ENCODE results near the gene SWI5. TPM values are rescaled to one million over a fixed set of nuclear protein-coding genes. Genes with fewer than 3 reads are reported as not detected.

Gene SWI5
- total RNA-seq, 1 experiment from 2014 or later: 22.4 TPM

- TF ChIP-seq REST (IDR thresholded peaks at IDR 0.05; ENCODE audit: low read depth) (no peak), EGR1 (IDR thresholded peaks at IDR 0.05; ENCODE audit: low read depth) (no peak), ZFX (IDR thresholded peaks at IDR 0.05) (no peak), SP1 (IDR thresholded peaks at IDR 0.05; ENCODE audit: low read depth) (no peak), SIN3A (IDR thresholded peaks at IDR 0.05; ENCODE audit: low read depth) (no peak), ZNF274 (IDR thresholded peaks at IDR 0.05; ENCODE audit: low read depth, low read length) (no peak), EZH2phosphoT487 (IDR thresholded peaks at IDR 0.05; ENCODE audit: borderline replicate concordance) (no peak), ELF1 (IDR thresholded peaks at IDR 0.05; ENCODE audit: borderline replicate concordance, low read depth) (no peak), RAD21 (IDR thresholded peaks at IDR 0.05; ENCODE audit: low read depth) (no peak), FOSL1 (IDR thresholded peaks at IDR 0.05; ENCODE audit: low read depth) (no peak), CEBPB (IDR thresholded peaks at IDR 0.05; ENCODE audit: low read depth) (no peak)
These were observed 9.0 kb upstream of the SWI5 start (continued) for GRCh38 chr9:128266868-128267590.

- H3K4me3 ChIP-seq (replicated peaks in 1 of 2; ENCODE audit: low read depth in 1 of 2, low read length in 2 of 2): peak overlapping the region; percentile 1 to 51; a peak in 2 of 4 replicates
- ChIA-PET CTCF (interaction anchor here (0.7 to 1.4 kb wide), 4 partner anchors 16 to 81 kb away, joined by 3 to 6 read pairs (median 4); no protein-coding TSS in a partner anchor), POLR2A (interaction anchor here (1.2 to 1.5 kb wide), 2 partner anchors 20 to 21 kb away, joined by 3 read pairs; no protein-coding TSS in a partner anchor), RAD21 (ENCODE audit: low non-redundant PET in 1 of 2, low total read pairs in 2 of 2, uncharacterized antibody in 2 of 2, unreplicated experiment in 2 of 2) (no interaction called here)
- peak overlapping the region; percentile 89 for H3K4me2 ChIP-seq (ENCODE audit: low read length)
- intact Hi-C loops (cut with micrococcal nuclease): loop anchor here (2.0 kb wide), 1 partner anchor 16 kb away; no protein-coding TSS in a partner anchor
- peak; percentile 78 for ATAC-seq
- H3K79me2 ChIP-seq (ENCODE audit: insufficient read depth, low read length): peaks cover 18% of the 10 kb centered on the region
- peaks cover 22 to 35% of the 10 kb centered on the region in 2 experiments for H3K4me1 ChIP-seq (ENCODE audit: control insufficient read depth in 1 of 2, insufficient read depth in 2 of 2, low read length in 2 of 2)
- no peaks in the 10 kb centered on the region for H3K9me2 ChIP-seq (ENCODE audit: insufficient read depth)
- BruUV-seq (replicated peaks): no TSS peak
- H3K27me3 ChIP-seq (ENCODE audit: insufficient read depth, low read length): no peaks in the 10 kb centered on the region
- DNase-seq (ENCODE audit: low read depth, low spot score): peak; percentile 77
- H3K9ac ChIP-seq (ENCODE audit: low read length): peak overlapping the region; percentile 57
- no peak overlapping the region for H2AFZ ChIP-seq (ENCODE audit: low read depth, low read length, poor library complexity, severe bottlenecking)
- no peaks in the 10 kb centered on the region for H3K9me3 ChIP-seq (ENCODE audit: control insufficient read depth in 1 of 2, insufficient read depth in 1 of 2, low read depth in 1 of 2, low read length in 2 of 2)
- TF ChIP-seq YY1 (IDR thresholded peaks at IDR 0.05; ENCODE audit: extremely low read depth, insufficient replicate concordance, low read depth, low read length) (no peak), POLR2AphosphoS5 (IDR thresholded peaks at IDR 0.05; ENCODE audit: low read depth, low read length) (peak; percentile 61)
- H4K20me1 ChIP-seq (ENCODE audit: insufficient read depth): no peaks in the 10 kb centered on the region
- H3K36me3 ChIP-seq (ENCODE audit: control insufficient read depth in 1 of 2, insufficient read depth in 2 of 2, low read length in 2 of 2): peaks cover 14 to 15% of the 10 kb centered on the region in 2 experiments; a peak in 2 of 4 replicates
- H3K27ac ChIP-seq (ENCODE audit: low read depth, low read length): peak overlapping the region; percentile 68
These were observed 5.0 kb upstream of the SWI5 start for GRCh38 chr9:128271112-128271511.

Data from HCT116 (cell line).